Lower leg skin (tissue), 4 donors: Measurements from ENCODE around the gene AUTS2. TPM values are rescaled to one million over a fixed set of nuclear protein-coding genes. Genes with fewer than 3 reads are reported as not detected.

Experiments
- DNase-seq, 2 donors: peaks; one replicate each; pipeline ENCODE4 v3.0.0-alpha.2; 2019; ENCODE audit warnings: low spot score in 2 of 2
- H3K4me3 ChIP-seq: fragments of 200-600 bp; sonication (generic); 2 replicates; pipeline ENCODE4 v1.5.1; 2017; ENCODE audit warnings: mild to moderate bottlenecking, low read depth; ENCODE audit not compliant: poor library complexity, severe bottlenecking
- POLR2A ChIP-seq, 2 donors: fragments of 450-650 bp; IDR thresholded peaks; one replicate each; pipeline ENCODE4 v1.6.1; 2016 to 2017; ENCODE audit warnings: antibody characterized with exemption in 2 of 2, mild to moderate bottlenecking in 1 of 2, moderate library complexity in 1 of 2
- WGBS, 2 donors: methylation state at CpG; one replicate each; pipeline ENCODE4 v1.1.5; 2018; 5-methylcytosine and 5-hydroxymethylcytosine counted together
- intact Hi-C: fragments of 100-400 bp; cut with DNase I; formaldehyde crosslinking; loops from one replicate; pipeline ENCODE4 v1.15.0; 2023; ENCODE audit warnings: low total_unique reads
- total RNA-seq, 4 donors: library from RNA; depleted of rRNA; stranded (reverse); fragments of >200 nt; gene quantifications; one replicate each; pipeline ENCODE4 v1.1.0, GENCODE V29; 2016
- TF ChIP-seq, protein P1 (sequence below), 3 donors: fragments of 450-650 bp; IDR thresholded peaks; one replicate each; pipeline ENCODE4 v1.5.1; 2016; ENCODE audit warnings: antibody characterized with exemption in 3 of 3, mild to moderate bottlenecking in 3 of 3, moderate library complexity in 2 of 3

Gene AUTS2
- total RNA-seq, 4 donors from 2014 or later: 30.8 to 41.9 (median 40.5) TPM

DNA sequence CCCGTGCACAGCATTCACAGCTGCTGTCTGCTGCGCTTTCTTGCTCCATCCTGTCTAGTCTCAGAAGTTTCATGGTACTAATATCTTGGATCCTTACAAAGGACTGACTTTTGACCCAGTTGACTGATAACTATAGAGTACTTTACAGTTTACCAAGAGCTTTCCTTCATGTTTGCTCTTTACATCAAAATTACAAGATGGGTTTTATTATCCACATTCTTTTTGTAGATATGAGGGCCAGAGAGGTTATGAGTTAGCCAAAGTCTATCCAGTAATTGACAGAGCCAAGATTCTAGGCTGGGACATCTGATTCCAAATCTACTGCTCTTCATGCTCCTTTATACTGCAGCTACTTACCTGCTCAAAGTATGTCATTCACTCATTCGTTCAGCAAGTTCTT lies 218.2 kb downstream of the AUTS2 start:
- DNase-seq: no peak
- intact Hi-C loops: no loop called here
- 97 to 99% methylated on average over 3 of the region's 3 CpGs for WGBS, 2 donors
- H3K4me3 ChIP-seq: no peak overlapping the region
- TF ChIP-seq POLR2A (IDR thresholded peaks at IDR 0.05): no peak
- TF ChIP-seq, protein P1, sequence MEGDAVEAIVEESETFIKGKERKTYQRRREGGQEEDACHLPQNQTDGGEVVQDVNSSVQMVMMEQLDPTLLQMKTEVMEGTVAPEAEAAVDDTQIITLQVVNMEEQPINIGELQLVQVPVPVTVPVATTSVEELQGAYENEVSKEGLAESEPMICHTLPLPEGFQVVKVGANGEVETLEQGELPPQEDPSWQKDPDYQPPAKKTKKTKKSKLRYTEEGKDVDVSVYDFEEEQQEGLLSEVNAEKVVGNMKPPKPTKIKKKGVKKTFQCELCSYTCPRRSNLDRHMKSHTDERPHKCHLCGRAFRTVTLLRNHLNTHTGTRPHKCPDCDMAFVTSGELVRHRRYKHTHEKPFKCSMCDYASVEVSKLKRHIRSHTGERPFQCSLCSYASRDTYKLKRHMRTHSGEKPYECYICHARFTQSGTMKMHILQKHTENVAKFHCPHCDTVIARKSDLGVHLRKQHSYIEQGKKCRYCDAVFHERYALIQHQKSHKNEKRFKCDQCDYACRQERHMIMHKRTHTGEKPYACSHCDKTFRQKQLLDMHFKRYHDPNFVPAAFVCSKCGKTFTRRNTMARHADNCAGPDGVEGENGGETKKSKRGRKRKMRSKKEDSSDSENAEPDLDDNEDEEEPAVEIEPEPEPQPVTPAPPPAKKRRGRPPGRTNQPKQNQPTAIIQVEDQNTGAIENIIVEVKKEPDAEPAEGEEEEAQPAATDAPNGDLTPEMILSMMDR (IDR thresholded peaks at IDR 0.05): no peak

DNA sequence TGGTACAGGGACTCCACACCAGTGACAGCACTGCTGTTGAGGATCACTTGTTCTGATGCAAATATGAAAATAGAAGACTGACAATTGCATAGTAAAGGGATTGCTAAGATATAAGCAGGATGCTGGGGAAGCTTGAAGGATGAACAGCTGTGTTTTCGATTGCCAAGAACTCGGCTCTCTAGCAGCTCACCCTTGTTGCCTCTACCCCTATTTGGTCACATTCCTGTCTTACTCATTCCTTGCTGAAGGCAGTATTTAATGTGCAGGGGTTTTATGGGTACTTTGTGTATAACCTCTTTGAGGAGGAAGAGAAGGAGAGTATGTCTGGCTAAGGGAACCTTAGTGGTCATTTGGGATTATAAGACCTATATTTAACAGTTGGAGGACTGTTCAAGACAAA lies 218.8 kb downstream of the AUTS2 start:
- intact Hi-C loops: no loop called here

DNA sequence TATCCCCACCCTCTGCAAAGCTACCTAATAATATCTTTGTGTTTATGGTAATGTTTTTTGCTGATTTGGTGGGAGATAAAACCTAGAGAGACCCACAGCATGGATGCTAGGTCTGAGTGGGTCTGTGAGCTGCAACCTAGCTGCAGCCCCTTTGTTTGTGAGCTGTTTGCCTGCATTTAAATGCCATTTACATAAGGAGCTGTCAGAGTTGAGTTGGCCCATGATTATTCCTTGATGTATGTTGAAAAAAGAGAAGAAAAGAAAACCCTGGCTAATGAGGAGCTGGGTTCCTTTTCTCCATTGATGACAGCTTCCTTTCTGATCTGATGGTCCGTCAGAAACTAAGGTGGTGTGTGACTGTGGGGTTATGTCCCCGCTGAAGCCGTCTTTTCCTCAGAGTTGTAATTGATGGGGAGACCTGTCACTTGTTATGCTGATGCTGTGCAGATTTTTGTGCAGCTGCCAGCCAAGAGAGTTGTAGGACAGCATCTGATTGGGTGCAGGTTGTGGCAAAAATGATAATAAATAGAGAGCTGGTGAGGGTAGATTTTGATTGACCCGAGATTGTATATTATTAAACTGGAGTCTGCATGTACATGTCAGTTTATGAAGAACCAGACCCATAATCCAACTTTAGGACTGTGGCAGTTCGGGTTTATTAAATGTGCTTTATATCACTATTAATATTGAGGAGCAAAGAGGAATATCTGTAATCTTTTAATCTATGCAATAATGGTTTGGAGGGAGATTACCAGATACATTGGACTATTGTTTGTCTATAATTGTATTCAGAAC lies 219.8 kb downstream of the AUTS2 start:
- intact Hi-C loops: no loop called here

More for the DNA sequence above, 218.8 kb downstream of the AUTS2 start:
- DNase-seq: no peak
- no peak for TF ChIP-seq POLR2A (IDR thresholded peaks at IDR 0.05)
- TF ChIP-seq, protein P1 (IDR thresholded peaks at IDR 0.05): no peak
- 28 to 33% methylated on average over 2 of the region's 2 CpGs for WGBS, 2 donors
- H3K4me3 ChIP-seq: no peak overlapping the region

DNA sequence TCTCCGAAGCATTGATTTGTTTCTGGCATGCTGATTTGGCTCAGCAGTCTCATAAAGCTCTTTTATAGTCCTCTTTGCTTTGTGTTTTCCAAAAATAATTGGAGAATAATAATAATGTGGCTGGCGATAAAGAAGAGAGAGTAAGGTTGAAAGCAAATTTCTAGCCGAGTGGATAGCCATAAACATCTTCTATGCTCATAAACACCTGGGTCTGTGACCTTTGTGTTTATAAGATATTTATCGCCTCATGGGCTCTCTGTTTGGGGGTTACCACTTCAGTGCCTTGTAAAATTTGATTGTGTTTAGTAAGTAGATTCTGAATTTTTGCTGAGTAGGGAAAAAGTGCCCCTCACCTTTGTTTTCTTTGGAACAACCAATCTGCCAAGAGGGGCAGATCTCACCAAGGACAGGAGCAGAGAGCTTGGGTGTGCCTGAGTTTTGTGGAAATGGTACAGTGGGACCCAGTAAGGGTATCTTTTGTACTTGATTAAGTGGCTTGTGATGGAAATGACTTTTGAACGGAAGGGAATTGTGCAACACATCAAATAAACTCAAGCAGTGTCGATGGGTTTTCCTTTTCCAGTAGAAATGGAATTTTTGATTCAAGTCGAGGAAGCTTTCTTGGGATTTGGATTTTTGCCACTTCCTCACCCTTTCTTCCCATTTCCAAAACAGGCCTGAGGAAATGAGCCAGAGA lies 220.5 kb downstream of the AUTS2 start:
- WGBS, 2 donors: 71% methylated on average over 7 of the region's 7 CpGs
- TF ChIP-seq POLR2A (IDR thresholded peaks at IDR 0.05): no peak
- TF ChIP-seq, protein P1 (IDR thresholded peaks at IDR 0.05): no peak
- no peak for DNase-seq
- no peak overlapping the region for H3K4me3 ChIP-seq
- intact Hi-C loops: no loop called here

More for the DNA sequence above, 219.8 kb downstream of the AUTS2 start:
- DNase-seq: no peak
- 92 to 93% methylated on average over 5 of the region's 5 CpGs for WGBS, 2 donors
- no peak for TF ChIP-seq POLR2A (IDR thresholded peaks at IDR 0.05)
- TF ChIP-seq, protein P1 (IDR thresholded peaks at IDR 0.05): no peak
- no peak overlapping the region for H3K4me3 ChIP-seq

DNA sequence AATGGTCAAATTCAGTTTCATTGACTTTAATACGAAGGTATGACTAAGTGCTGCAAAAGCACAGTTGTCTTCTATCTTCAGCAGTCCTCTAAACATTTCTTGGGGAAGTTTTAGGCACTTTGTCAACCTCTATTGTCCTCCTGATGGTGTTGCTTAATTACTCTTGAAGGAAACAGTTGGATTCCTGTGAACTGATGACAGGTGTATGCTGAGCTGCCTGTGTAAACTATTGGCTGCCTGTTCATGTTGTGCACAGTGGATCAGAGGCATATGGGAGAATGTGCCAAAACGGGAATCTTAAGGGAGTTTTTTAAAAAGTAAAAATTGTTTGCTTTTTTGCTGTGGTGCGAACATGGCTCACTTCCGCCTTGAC lies 221.0 kb downstream of the AUTS2 start:
- TF ChIP-seq POLR2A (IDR thresholded peaks at IDR 0.05): no peak
- 78 to 79% methylated on average over 4 of the region's 4 CpGs for WGBS, 2 donors
- H3K4me3 ChIP-seq: no peak overlapping the region
- intact Hi-C loops: no loop called here
- DNase-seq: no peak

DNA sequence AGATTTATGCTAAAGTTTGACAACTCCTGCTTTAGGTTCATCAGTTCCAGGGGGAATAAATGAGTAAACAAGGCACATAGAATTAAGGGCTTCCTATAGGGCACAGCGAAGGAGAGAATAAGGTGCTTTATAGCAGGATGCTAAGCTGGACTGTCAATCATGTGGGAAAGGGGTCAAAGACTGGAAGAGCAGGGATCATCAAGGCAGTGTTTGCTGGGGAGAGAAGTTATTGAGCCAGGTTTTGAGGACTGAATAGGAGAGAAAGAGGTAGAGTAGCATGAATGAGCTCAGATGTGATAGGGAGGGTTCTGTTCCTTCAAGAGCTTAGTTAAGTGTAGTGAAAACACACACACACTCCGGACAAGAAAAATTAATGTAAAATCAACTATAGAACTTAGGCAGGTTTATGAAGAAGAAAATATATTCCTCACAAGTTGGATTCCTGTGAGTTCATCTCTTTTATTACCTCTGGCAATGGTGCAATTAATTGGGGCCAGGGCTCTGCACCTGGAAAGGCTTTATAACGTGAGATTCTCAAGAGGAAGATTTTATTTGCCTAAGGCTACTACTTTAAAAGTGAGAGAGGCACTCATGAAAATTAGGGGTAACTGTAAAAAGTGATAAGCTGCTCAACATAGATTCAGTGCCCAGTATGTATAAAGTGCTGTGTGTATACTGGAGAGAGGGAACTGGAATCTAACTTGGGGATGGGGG lies 222.4 kb downstream of the AUTS2 start:
- no peak for TF ChIP-seq POLR2A (IDR thresholded peaks at IDR 0.05)
- TF ChIP-seq, protein P1 (IDR thresholded peaks at IDR 0.05): no peak
- no peak overlapping the region for H3K4me3 ChIP-seq
- 71 to 76% methylated on average over 3 of the region's 3 CpGs for whole genome bisulfite sequencing, 2 donors
- intact Hi-C loops: no loop called here
- no peak for DNase-seq
